T-helper 1 cell treated with Interleukin-12 subunit alpha and Interleukin-12 subunit beta and Interleukin-4 antibody, amounts not matched to agents 30 μg/mL and 1 μg/mL, for 36 hours (primary cell): ENCODE measurements around the gene CACNB1.
"Not testable (repeated sequence)": the region's sequence is repeated elsewhere in the genome, so short reads cannot be mapped to it uniquely, and the experiment has no call there.

Experiments
- H3K27ac Mint-ChIP-seq: one replicate; pipeline ENCODE4 v1.8.0; 2021; ENCODE audit warnings: mild to moderate bottlenecking, mixed read lengths
- H3K27me3 Mint-ChIP-seq: one replicate; pipeline ENCODE4 v1.8.0; 2021; ENCODE audit warnings: low read depth, mixed read lengths
- H3K36me3 Mint-ChIP-seq: one replicate; pipeline ENCODE4 v1.8.0; 2021; ENCODE audit warnings: low read depth, mixed read lengths
- H3K4me1 Mint-ChIP-seq: one replicate; pipeline ENCODE4 v1.8.0; 2021; ENCODE audit warnings: low read depth, mixed read lengths
- H3K4me3 Mint-ChIP-seq: one replicate; pipeline ENCODE4 v1.8.0; 2021; ENCODE audit warnings: mild to moderate bottlenecking, moderate library complexity, mixed read lengths
- H3K9me3 Mint-ChIP-seq: one replicate; pipeline ENCODE4 v1.8.0; 2021; ENCODE audit warnings: mixed read lengths

Gene CACNB1

GRCh38 chr17:39130205-39130604 lies 67.3 kb downstream of the CACNB1 start:
- Mint-ChIP-seq H3K27ac (no peak overlapping the region), H3K4me1 (no peaks in the 10 kb centered on the region), H3K27me3 (no peaks in the 10 kb centered on the region), H3K36me3 (no peaks in the 10 kb centered on the region), H3K9me3 (no peaks in the 10 kb centered on the region), H3K4me3 (no peak overlapping the region)

- H3K9me3 Mint-ChIP-seq, H3K4me1 Mint-ChIP-seq, H3K27ac Mint-ChIP-seq, H3K27me3 Mint-ChIP-seq, H3K36me3 Mint-ChIP-seq, H3K4me3 Mint-ChIP-seq: not testable (repeated sequence)
Observed at GRCh38 chr17:39129544-39129943, 67.9 kb downstream of the CACNB1 start.

- no peaks in the 10 kb centered on the region for H3K9me3 Mint-ChIP-seq
- no peaks in the 10 kb centered on the region for H3K4me1 Mint-ChIP-seq
- H3K27me3 Mint-ChIP-seq: no peaks in the 10 kb centered on the region
- H3K36me3 Mint-ChIP-seq: no peaks in the 10 kb centered on the region
- no peak overlapping the region for H3K27ac Mint-ChIP-seq
- no peak overlapping the region for H3K4me3 Mint-ChIP-seq
Observed at GRCh38 chr17:39126436-39126835, 71.0 kb downstream of the CACNB1 start.

GRCh38 chr17:39125143-39125875 lies 72.2 kb downstream of the CACNB1 start:
- Mint-ChIP-seq H3K36me3 (no peaks in the 10 kb centered on the region), H3K4me1 (no peaks in the 10 kb centered on the region), H3K4me3 (no peak overlapping the region), H3K27ac (no peak overlapping the region), H3K9me3 (no peaks in the 10 kb centered on the region), H3K27me3 (no peaks in the 10 kb centered on the region)

GRCh38 chr17:39123627-39124026 lies 73.8 kb downstream of the CACNB1 start:
- no peaks in the 10 kb centered on the region for H3K27me3 Mint-ChIP-seq
- H3K4me1 Mint-ChIP-seq: no peaks in the 10 kb centered on the region
- H3K27ac Mint-ChIP-seq: no peak overlapping the region
- no peaks in the 10 kb centered on the region for H3K36me3 Mint-ChIP-seq
- H3K4me3 Mint-ChIP-seq: no peak overlapping the region
- no peaks in the 10 kb centered on the region for H3K9me3 Mint-ChIP-seq
